H9 (cell line): ENCODE measurements around the gene KRTAP10-8. TPM values are rescaled to one million over a fixed set of nuclear protein-coding genes. Genes with fewer than 3 reads are reported as not detected.

ENCODE experiments used
- DNase-seq: peaks from one replicate; pipeline ENCODE4 v3.0.0-alpha.2; 2017
- H2AFZ ChIP-seq: one replicate; pipeline ENCODE4 v1.6.1; 2013; ENCODE audit warnings: mild to moderate bottlenecking, low read length, control low read depth, moderate library complexity
- H2AK5ac ChIP-seq: 2 replicates; pipeline ENCODE4 v1.6.1; 2013; ENCODE audit warnings: low read length, control low read depth, mixed read lengths; ENCODE audit not compliant: insufficient read length
- H2BK120ac ChIP-seq: one replicate; pipeline ENCODE4 v1.6.1; 2013; ENCODE audit warnings: low read depth, mild to moderate bottlenecking, low read length, control low read depth, inconsistent platforms; ENCODE audit not compliant: poor library complexity, severe bottlenecking
- H2BK12ac ChIP-seq: 2 replicates; pipeline ENCODE4 v1.6.1; 2013; ENCODE audit warnings: low read length, control low read depth, mixed read lengths, low read depth; ENCODE audit not compliant: insufficient read length
- H2BK15ac ChIP-seq: 2 replicates; pipeline ENCODE4 v1.6.1; 2013; ENCODE audit warnings: low read depth, low read length, control low read depth
- H2BK20ac ChIP-seq: one replicate; pipeline ENCODE4 v1.6.1; 2013; ENCODE audit warnings: low read depth, mild to moderate bottlenecking, low read length, control low read depth, inconsistent platforms; ENCODE audit not compliant: poor library complexity, severe bottlenecking
- H2BK5ac ChIP-seq: 2 replicates; pipeline ENCODE4 v1.6.1; 2013; ENCODE audit warnings: low read length, control low read depth, mixed read lengths; ENCODE audit not compliant: insufficient read length
- H3K14ac ChIP-seq: 2 replicates; pipeline ENCODE4 v1.6.1; 2013; ENCODE audit warnings: low read length, control low read depth; ENCODE audit not compliant: insufficient read depth
- H3K18ac ChIP-seq: 2 replicates; pipeline ENCODE4 v1.6.1; 2013; ENCODE audit warnings: low read depth, mild to moderate bottlenecking, mixed read lengths, low read length, control low read depth; ENCODE audit not compliant: insufficient read length
- H3K23ac ChIP-seq: 2 replicates; pipeline ENCODE4 v1.6.1; 2013; ENCODE audit warnings: low read length, control low read depth, mixed read lengths, low read depth; ENCODE audit not compliant: insufficient read length
- H3K23me2 ChIP-seq: 2 replicates; pipeline ENCODE4 v1.6.1; 2013; ENCODE audit warnings: low read depth, mild to moderate bottlenecking, mixed read lengths, low read length, control low read depth; ENCODE audit not compliant: insufficient read length, poor library complexity, severe bottlenecking
- H3K27ac ChIP-seq: 2 replicates; pipeline ENCODE4 v1.5.1; 2013; ENCODE audit warnings: low read length, control low read depth, mixed read lengths, low read depth; ENCODE audit not compliant: insufficient read length
- H3K27me3 ChIP-seq: 2 replicates; pipeline ENCODE4 v1.6.1; 2013; ENCODE audit warnings: low read length, control low read depth, inconsistent platforms; ENCODE audit not compliant: insufficient read depth
- H3K4ac ChIP-seq: 2 replicates; pipeline ENCODE4 v1.6.1; 2013; ENCODE audit warnings: low read depth, mild to moderate bottlenecking, control low read depth, inconsistent platforms, low read length, moderate library complexity
- H3K4me1 ChIP-seq: 2 replicates; pipeline ENCODE4 v1.6.1; 2013; ENCODE audit warnings: low read length, control low read depth, inconsistent platforms; ENCODE audit not compliant: insufficient read depth
- H3K4me2 ChIP-seq: 2 replicates; pipeline ENCODE4 v1.6.1; 2013; ENCODE audit warnings: low read length, control low read depth, mixed read lengths; ENCODE audit not compliant: insufficient read length, insufficient read depth
- H3K56ac ChIP-seq: 2 replicates; pipeline ENCODE4 v1.6.1; 2013; ENCODE audit warnings: low read depth, mild to moderate bottlenecking, mixed read lengths, low read length, control low read depth; ENCODE audit not compliant: insufficient read length
- H3K79me1 ChIP-seq: 2 replicates; pipeline ENCODE4 v1.6.1; 2013; ENCODE audit warnings: low read depth, mild to moderate bottlenecking, moderate library complexity, low read length, control low read depth, inconsistent platforms; ENCODE audit not compliant: insufficient read depth, poor library complexity, severe bottlenecking
- H3K79me2 ChIP-seq: 2 replicates; pipeline ENCODE4 v1.6.1; 2013; ENCODE audit warnings: low read length, control low read depth, inconsistent platforms; ENCODE audit not compliant: insufficient read depth
- H3K9ac ChIP-seq: 2 replicates; pipeline ENCODE4 v1.6.1; 2013; ENCODE audit warnings: low read length, control low read depth, mixed read lengths; ENCODE audit not compliant: insufficient read length; ENCODE audit errors: extremely low read depth
- H3K9me3 ChIP-seq: one replicate; pipeline ENCODE4 v1.6.1; 2013; ENCODE audit warnings: low read depth, low read length, inconsistent platforms; ENCODE audit not compliant: control insufficient read depth
- H3T11ph ChIP-seq: one replicate; pipeline ENCODE4 v1.6.1; 2013; ENCODE audit warnings: mild to moderate bottlenecking, low read length, control low read depth, inconsistent platforms
- H4K20me1 ChIP-seq: one replicate; pipeline ENCODE4 v1.6.1; 2013; ENCODE audit not compliant: control insufficient read depth, insufficient read length, insufficient read depth
- H4K5ac ChIP-seq: 2 replicates; pipeline ENCODE4 v1.6.1; 2013; ENCODE audit warnings: low read depth, mild to moderate bottlenecking, mixed read lengths, low read length, control low read depth; ENCODE audit not compliant: insufficient read length
- H4K8ac ChIP-seq: replicated peaks from 2 replicates; pipeline ENCODE4 v1.6.1; 2013; ENCODE audit warnings: low read length, control low read depth, mixed read lengths, low read depth; ENCODE audit not compliant: insufficient read length
- H4K91ac ChIP-seq: 2 replicates; pipeline ENCODE4 v1.6.1; 2013; ENCODE audit warnings: low read depth, mild to moderate bottlenecking, moderate library complexity, mixed read lengths, low read length, control low read depth; ENCODE audit not compliant: insufficient read length
- H3K27ac Mint-ChIP-seq, 3 experiments: 2 replicates in 2 of 3; 3 replicates in 1 of 3; pipeline ENCODE4 v1.8.0; 2020 to 2021; ENCODE audit warnings: mixed read lengths in 3 of 3, mild to moderate bottlenecking in 1 of 3, moderate library complexity in 1 of 3
- H3K27me3 Mint-ChIP-seq: 2 replicates; pipeline ENCODE4 v1.8.0; 2021; ENCODE audit warnings: low read depth, mild to moderate bottlenecking, moderate library complexity, mixed read lengths
- H3K36me3 Mint-ChIP-seq, 3 experiments: 2 replicates in 2 of 3; 3 replicates in 1 of 3; pipeline ENCODE4 v1.8.0; 2020 to 2021; ENCODE audit warnings: low read depth in 3 of 3, mixed read lengths in 3 of 3; ENCODE audit not compliant: insufficient read depth in 1 of 3
- H3K4me1 Mint-ChIP-seq, 2 experiments: 2 replicates each; pipeline ENCODE4 v1.8.0; 2020; ENCODE audit warnings: mixed read lengths in 2 of 2
- H3K4me3 Mint-ChIP-seq, 2 experiments: 2 replicates in 1 of 2; 3 replicates in 1 of 2; pipeline ENCODE4 v1.8.0; 2020 to 2021; ENCODE audit warnings: mild to moderate bottlenecking in 2 of 2, mixed read lengths in 2 of 2, moderate library complexity in 1 of 2
- H3K9me3 Mint-ChIP-seq, 2 experiments: 2 replicates in 1 of 2; 3 replicates in 1 of 2; pipeline ENCODE4 v1.8.0; 2020; ENCODE audit warnings: mild to moderate bottlenecking in 2 of 2, mixed read lengths in 2 of 2, moderate library complexity in 1 of 2
- WGBS: extraction: QIAGEN DNeasy Blood & Tissue Kit; methylation state at CpG from one replicate; pipeline ENCODE4 v1.1.7; 2013; ENCODE audit warnings: missing lambda C conversion rate, low lambda C conversion rate, mixed read lengths; ENCODE audit not compliant: insufficient read length; ENCODE audit errors: extremely low coverage; 5-methylcytosine and 5-hydroxymethylcytosine counted together
- long read RNA-seq: library from polyadenylated mRNA; unstranded; transcript quantifications from one replicate; pipeline ENCODE4 v2.0.0, GENCODE V29; 2020
- total RNA-seq: library from RNA; stranded (reverse); gene quantifications from 2 replicates; pipeline ENCODE4 v1.2.1, GENCODE V29; 2021
- TF ChIP-seq, protein P1 (sequence below): fragments of 200-600 bp; sonication (generic); conservative IDR thresholded peaks from 3 replicates; pipeline ENCODE4 v1.8.0; 2021; ENCODE audit warnings: antibody characterized with exemption, mild to moderate bottlenecking

The KRTAP10-8 gene
- total RNA-seq = not detected in 2 replicates
- long read RNA-seq = 0 reads

DNA sequence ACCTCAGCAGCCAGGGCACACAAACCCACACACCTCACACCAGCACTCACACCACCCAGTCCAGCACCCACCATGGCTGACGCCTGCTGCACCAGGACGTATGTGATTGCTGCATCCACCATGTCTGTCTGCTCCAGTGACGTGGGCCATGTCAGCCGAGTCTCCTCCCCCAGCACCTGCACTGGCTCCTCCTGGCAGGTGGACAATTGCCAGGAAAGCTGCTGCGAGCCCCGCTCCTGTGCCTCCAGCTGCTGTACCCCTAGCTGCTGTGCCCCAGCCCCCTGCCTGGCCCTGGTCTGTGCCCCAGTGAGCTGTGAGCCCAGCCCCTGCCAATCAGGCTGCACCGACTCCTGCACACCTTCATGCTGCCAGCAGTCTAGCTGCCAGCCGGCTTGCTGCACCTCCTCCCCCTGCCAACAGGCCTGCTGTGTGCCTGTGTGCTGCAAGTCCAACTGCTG lies at the start of gene KRTAP10-8:
KRTAP10-8 (plus strand) TSS at position 51 of the 458 bp plus-strand sequence; CDS start at position 73, 22 bp downstream.
- peaks cover 8 to 26% (median 21%) of the 10 kb centered on the region in 3 experiments for H3K36me3 Mint-ChIP-seq
- H3K4me3 Mint-ChIP-seq = no peak within 1 kb of the TSS
- Histone ChIP-seq H3K56ac (no peak within 1 kb of the TSS), H4K20me1 (no peaks in the 10 kb centered on the region), H3K27ac (no peak within 1 kb of the TSS), H4K8ac (no peak within 1 kb of the TSS), H3T11ph (no peak within 1 kb of the TSS), H3K4me2 (no peak within 1 kb of the TSS), H3K23ac (no peak within 1 kb of the TSS), H4K5ac (no peak within 1 kb of the TSS), H2BK12ac (no peak within 1 kb of the TSS), H2AK5ac (no peak within 1 kb of the TSS), H3K9ac (no peak within 1 kb of the TSS), H2BK20ac (no peak within 1 kb of the TSS), H2BK15ac (no peak within 1 kb of the TSS), H4K91ac (no peak within 1 kb of the TSS), H3K18ac (no peak within 1 kb of the TSS), H3K14ac (no peak within 1 kb of the TSS; the same call in 1 of the 2 replicates), H3K23me2 (no peaks in the 10 kb centered on the region), H3K4ac (no peak within 1 kb of the TSS), H2BK5ac (no peak within 1 kb of the TSS), H2BK120ac (no peak within 1 kb of the TSS), H3K79me2 (no peaks in the 10 kb centered on the region), H2AFZ (no peak within 1 kb of the TSS), H3K79me1 (no peaks in the 10 kb centered on the region), H3K9me3 (peaks cover 9% of the 10 kb centered on the region), H3K4me1 (no peaks in the 10 kb centered on the region), H3K27me3 (no peaks in the 10 kb centered on the region)
- DNase-seq = no peak
- H3K27me3 Mint-ChIP-seq = peaks cover 9% of the 10 kb centered on the region
- H3K27ac Mint-ChIP-seq = no peak within 1 kb of the TSS
- H3K4me1 Mint-ChIP-seq = peaks cover 13 to 22% of the 10 kb centered on the region in 2 experiments
- TF ChIP-seq, protein P1, sequence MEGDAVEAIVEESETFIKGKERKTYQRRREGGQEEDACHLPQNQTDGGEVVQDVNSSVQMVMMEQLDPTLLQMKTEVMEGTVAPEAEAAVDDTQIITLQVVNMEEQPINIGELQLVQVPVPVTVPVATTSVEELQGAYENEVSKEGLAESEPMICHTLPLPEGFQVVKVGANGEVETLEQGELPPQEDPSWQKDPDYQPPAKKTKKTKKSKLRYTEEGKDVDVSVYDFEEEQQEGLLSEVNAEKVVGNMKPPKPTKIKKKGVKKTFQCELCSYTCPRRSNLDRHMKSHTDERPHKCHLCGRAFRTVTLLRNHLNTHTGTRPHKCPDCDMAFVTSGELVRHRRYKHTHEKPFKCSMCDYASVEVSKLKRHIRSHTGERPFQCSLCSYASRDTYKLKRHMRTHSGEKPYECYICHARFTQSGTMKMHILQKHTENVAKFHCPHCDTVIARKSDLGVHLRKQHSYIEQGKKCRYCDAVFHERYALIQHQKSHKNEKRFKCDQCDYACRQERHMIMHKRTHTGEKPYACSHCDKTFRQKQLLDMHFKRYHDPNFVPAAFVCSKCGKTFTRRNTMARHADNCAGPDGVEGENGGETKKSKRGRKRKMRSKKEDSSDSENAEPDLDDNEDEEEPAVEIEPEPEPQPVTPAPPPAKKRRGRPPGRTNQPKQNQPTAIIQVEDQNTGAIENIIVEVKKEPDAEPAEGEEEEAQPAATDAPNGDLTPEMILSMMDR = no peak
- peaks cover 33 to 37% of the 10 kb centered on the region in 2 experiments for H3K9me3 Mint-ChIP-seq
- WGBS = no CpG with 5 or more reads among the region's 8 CpGs
